Progenitor cell of endocrine pancreas (in vitro differentiated cells): ENCODE data around the gene COA3. TPM values are rescaled to one million over a fixed set of nuclear protein-coding genes. Genes with fewer than 3 reads are reported as not detected.

Experiments used
- DNase-seq: peaks from one replicate; pipeline ENCODE4 v3.0.0; 2021; ENCODE audit warnings: low spot score; ENCODE audit not compliant: unreplicated experiment
- H3K27ac Mint-ChIP-seq: 2 replicates; pipeline ENCODE4 v1.8.0; 2021; ENCODE audit warnings: mild to moderate bottlenecking, moderate library complexity, mixed read lengths
- H3K27me3 Mint-ChIP-seq: 2 replicates; pipeline ENCODE4 v1.8.0; 2021; ENCODE audit warnings: mixed read lengths
- H3K36me3 Mint-ChIP-seq: 2 replicates; pipeline ENCODE4 v1.8.0; 2022; ENCODE audit warnings: mixed read lengths; ENCODE audit not compliant: insufficient read depth
- H3K4me1 Mint-ChIP-seq: 2 replicates; pipeline ENCODE4 v1.8.0; 2021; ENCODE audit warnings: low read depth, mixed read lengths
- H3K4me3 Mint-ChIP-seq: 2 replicates; pipeline ENCODE4 v1.8.0; 2021; ENCODE audit warnings: low read depth, mild to moderate bottlenecking, moderate library complexity, mixed read lengths
- H3K9me3 Mint-ChIP-seq: 2 replicates; pipeline ENCODE4 v1.8.0; 2021; ENCODE audit warnings: low read depth, mixed read lengths
- long read RNA-seq: library from polyadenylated mRNA; unstranded; transcript quantifications from one replicate; pipeline ENCODE4 v2.0.0, GENCODE V29; 2020
- total RNA-seq: library from RNA; stranded (reverse); gene quantifications from 2 replicates; pipeline ENCODE4 v1.2.1, GENCODE V29; 2021
- TF ChIP-seq, protein P1 (sequence below): fragments of 200-600 bp; sonication (generic); IDR thresholded peaks from one replicate; pipeline ENCODE4 v1.5.0; 2021; ENCODE audit warnings: antibody characterized with exemption, mild to moderate bottlenecking; ENCODE audit not compliant: unreplicated experiment

COA3 gene, protein sequence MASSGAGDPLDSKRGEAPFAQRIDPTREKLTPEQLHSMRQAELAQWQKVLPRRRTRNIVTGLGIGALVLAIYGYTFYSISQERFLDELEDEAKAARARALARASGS
- total RNA-seq = 84.9 and 85.4 TPM in 2 replicates
- long read RNA-seq, transcript COA3-201 (2 exons, 771 nt) = major isoform, 40 of 41 reads
- long read RNA-seq, partial matches to known transcripts = 0 of 41 reads
- long read RNA-seq, other reads (novel, unspliced or antisense) = 1 of 41 reads

DNA sequence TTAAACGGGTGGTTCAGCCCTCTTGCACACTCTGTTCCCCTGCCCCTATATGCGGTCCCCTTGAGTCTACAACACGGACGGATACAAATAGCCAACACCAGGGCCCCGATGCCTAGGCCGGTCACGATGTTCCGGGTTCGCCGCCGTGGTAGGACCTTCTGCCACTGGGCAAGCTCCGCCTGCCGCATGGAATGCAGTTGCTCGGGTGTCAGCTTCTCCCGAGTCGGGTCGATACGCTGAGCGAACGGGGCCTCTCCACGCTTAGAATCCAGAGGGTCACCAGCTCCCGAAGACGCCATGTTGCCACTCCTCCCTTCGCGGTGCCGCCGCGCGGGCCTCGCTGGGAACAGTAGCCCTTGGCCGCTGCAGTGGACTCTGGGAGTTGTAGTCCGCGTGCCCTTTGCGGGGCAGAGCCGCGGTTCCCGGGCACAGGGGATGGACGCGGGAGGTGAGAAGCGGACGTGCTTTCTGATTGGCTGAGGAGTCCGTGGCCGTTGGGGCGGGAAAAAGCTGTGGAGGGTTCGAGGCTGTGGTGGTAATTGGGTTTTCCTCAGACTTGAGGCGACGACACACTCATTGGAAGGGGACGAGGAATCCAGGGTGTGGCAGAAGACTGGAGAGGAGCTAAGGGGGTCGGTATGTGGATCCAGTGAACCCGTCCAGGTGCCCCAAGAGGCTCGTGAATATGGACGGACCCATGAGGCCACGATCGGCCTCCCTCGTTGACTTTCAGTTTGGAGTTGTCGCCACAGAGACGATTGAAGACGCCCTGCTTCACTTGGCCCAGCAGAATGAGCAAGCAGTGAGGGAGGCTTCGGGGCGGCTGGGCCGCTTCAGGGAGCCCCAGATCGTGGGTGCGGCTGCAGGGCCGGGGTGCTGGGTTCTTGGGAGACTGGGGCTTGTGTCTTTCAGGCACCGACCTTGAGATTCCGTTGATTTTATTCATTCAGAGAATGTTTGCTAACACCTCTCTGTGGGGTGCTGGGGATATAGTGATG lies at the start of gene COA3, which contains the start of gene CNTD1:
Gene COA3, minus strand, starts transcription at position 322 of the 998 bp plus-strand sequence. Its CDS starts 23 bp downstream, at position 299.
Gene CNTD1, plus strand, starts transcription at position 479 of the 998 bp plus-strand sequence. Its CDS starts 207 bp downstream, at position 686.
- TF ChIP-seq, protein P1, sequence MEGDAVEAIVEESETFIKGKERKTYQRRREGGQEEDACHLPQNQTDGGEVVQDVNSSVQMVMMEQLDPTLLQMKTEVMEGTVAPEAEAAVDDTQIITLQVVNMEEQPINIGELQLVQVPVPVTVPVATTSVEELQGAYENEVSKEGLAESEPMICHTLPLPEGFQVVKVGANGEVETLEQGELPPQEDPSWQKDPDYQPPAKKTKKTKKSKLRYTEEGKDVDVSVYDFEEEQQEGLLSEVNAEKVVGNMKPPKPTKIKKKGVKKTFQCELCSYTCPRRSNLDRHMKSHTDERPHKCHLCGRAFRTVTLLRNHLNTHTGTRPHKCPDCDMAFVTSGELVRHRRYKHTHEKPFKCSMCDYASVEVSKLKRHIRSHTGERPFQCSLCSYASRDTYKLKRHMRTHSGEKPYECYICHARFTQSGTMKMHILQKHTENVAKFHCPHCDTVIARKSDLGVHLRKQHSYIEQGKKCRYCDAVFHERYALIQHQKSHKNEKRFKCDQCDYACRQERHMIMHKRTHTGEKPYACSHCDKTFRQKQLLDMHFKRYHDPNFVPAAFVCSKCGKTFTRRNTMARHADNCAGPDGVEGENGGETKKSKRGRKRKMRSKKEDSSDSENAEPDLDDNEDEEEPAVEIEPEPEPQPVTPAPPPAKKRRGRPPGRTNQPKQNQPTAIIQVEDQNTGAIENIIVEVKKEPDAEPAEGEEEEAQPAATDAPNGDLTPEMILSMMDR = peak; percentile 38

DNA sequence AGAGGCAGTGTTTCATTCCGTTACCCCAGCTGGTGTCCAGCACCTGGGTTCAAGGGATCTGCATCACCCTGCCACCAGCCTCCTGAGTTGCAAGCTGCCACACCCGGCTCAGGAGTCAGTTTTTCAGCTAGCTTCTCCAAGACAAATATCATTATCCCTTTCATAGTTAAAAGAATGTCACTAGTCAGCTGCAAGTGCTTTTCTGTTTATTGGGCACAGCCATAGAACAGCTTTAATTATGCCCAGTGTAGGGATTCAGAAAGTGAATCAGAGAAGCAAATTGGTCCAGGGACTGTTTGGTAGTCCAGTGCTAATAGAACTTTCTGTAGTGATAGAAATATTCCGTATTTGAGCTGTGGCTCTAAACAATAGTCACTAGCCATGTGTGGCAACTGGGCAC lies 49.6 kb upstream of the COA3 start:
- Mint-ChIP-seq H3K27ac (no peak overlapping the region), H3K4me1 (no peaks in the 10 kb centered on the region), H3K4me3 (no peak overlapping the region), H3K36me3 (peaks cover 2% of the 10 kb centered on the region), H3K9me3 (no peaks in the 10 kb centered on the region), H3K27me3 (no peaks in the 10 kb centered on the region)
- DNase-seq = no peak
- TF ChIP-seq, protein P1 = no peak

More for the DNA sequence above, at the start of gene COA3, which contains the start of gene CNTD1:
- peaks cover 4% of the 10 kb centered on the region for H3K9me3 Mint-ChIP-seq
- H3K4me1 Mint-ChIP-seq = peaks cover 22% of the 10 kb centered on the region
- H3K36me3 Mint-ChIP-seq = peaks cover 4% of the 10 kb centered on the region
- peak within 1 kb of the TSS; percentile 92 for H3K4me3 Mint-ChIP-seq
- H3K27ac Mint-ChIP-seq = peak within 1 kb of the TSS; percentile 95
- peak; percentile 86 for DNase-seq
- no peaks in the 10 kb centered on the region for H3K27me3 Mint-ChIP-seq

DNA sequence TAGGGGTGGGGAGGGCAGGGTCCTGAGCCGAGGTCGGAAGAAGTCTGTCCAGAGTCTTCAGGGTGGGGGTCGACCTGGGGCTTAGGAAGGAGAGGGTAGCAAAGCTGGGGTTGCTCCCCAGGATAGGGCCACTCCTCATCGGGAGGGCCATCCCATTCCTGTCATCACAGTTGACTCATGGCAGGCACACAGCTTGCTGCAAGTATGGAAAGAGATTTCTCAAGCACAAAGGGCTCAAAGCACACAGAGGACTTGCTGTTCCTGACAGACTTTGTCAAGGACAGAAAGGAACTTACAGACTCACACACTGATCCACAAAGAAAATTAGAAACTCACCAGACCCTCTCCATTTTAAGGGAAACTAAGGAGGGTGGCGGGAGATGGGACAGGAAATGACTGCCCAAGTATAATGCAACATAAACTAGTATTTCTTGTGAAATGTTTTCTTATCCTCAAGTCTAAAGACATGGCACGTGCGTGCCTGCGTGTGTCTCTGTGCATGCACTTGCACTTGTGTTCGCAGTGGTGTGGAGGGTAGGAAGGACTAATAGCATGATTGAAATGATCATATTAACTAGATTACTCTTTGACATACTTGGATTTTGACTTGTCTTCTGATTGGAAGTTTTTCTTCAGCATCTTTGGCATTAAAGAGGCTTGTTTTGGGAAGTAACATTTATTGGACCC lies 48.2 kb upstream of the COA3 start:
- TF ChIP-seq, protein P1 = no peak
- H3K36me3 Mint-ChIP-seq = peaks cover 5% of the 10 kb centered on the region
- no peaks in the 10 kb centered on the region for H3K27me3 Mint-ChIP-seq
- H3K4me1 Mint-ChIP-seq = no peaks in the 10 kb centered on the region
- H3K4me3 Mint-ChIP-seq = no peak overlapping the region
- H3K27ac Mint-ChIP-seq = peak overlapping the region; percentile 20
- H3K9me3 Mint-ChIP-seq = no peaks in the 10 kb centered on the region
- DNase-seq = no peak

DNA sequence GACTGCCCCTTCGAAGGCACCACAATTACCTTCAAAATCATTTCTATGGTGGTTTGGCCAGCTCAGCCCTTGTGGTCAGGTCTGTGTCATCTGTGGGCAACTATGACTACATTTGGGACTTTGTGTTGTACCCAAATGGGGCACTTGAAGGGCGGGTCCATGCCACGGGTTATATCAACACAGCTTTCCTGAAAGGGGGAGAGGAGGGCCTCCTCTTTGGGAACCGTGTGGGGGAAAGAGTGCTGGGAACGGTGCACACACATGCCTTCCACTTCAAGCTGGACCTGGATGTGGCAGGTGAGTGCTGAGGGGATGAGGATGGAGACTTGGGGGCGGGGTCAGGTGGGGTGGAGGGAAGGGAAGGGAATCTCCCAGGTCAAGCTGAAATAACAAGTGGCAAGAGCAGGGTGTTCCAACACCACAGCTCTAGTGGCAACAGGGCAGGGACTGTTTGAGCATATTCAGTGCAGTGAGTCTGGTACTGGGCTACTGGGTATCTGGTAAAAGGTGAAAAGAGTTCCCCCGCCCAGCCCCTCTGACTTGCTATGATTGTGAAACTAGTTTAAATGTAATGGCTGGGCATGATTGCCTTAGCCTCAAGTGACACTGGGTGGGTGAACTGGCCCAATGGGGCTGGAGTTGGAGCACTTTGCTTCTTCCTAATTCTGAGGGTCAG lies 47.6 kb upstream of the COA3 start:
- H3K4me3 Mint-ChIP-seq = no peak overlapping the region
- H3K4me1 Mint-ChIP-seq = no peaks in the 10 kb centered on the region
- TF ChIP-seq, protein P1 = no peak
- peaks cover 5% of the 10 kb centered on the region for H3K36me3 Mint-ChIP-seq
- no peaks in the 10 kb centered on the region for H3K27me3 Mint-ChIP-seq
- no peak overlapping the region for H3K27ac Mint-ChIP-seq
- H3K9me3 Mint-ChIP-seq = no peaks in the 10 kb centered on the region
- no peak for DNase-seq
